HCT116 (cell line): ENCODE results near the gene CYP11A1. TPM values are rescaled to one million over a fixed set of nuclear protein-coding genes. Genes with fewer than 3 reads are reported as not detected.

Source experiments
- ATAC-seq: fragments of 200-7000 bp; cut with Tn5 transposase; 2 replicates; pipeline ENCODE4 v1.9.1; 2020; ENCODE audit warnings: mild to moderate bottlenecking, moderate library complexity
- BruUV-seq: library from RNA; stranded (reverse); fragments of 400-500 nt; replicated peaks from 2 replicates; lab custom pipeline; 2021; lab: Mats Ljungman, UMichigan
- CTCF ChIA-PET: fragments of 300-600 bp; sonication (Branson Sonifier 250); formaldehyde crosslinking; loops from one replicate; lab custom pipeline; 2021; ENCODE audit warnings: antibody characterized with exemption; lab: Charles Lee
- POLR2A ChIA-PET: fragments of 300-600, 350-600 bp; sonication (Branson Sonifier 250); formaldehyde crosslinking; loops from one replicate; lab custom pipeline; 2021; ENCODE audit warnings: antibody characterized with exemption; lab: Charles Lee
- RAD21 ChIA-PET, 2 experiments: fragments of 300-600 bp; sonication (Branson Sonifier 250); formaldehyde crosslinking; loops; one replicate each; lab custom pipeline; 2023; ENCODE audit warnings: low total read pairs in 2 of 2; ENCODE audit not compliant: uncharacterized antibody in 2 of 2, unreplicated experiment in 2 of 2, low non-redundant PET in 1 of 2; lab: Charles Lee
- DNase-seq: peaks from one replicate; pipeline ENCODE4 v3.0.0-alpha.2; 2010; ENCODE audit warnings: low read depth, low spot score
- H2AFZ ChIP-seq: fragments of 200-600 bp; shearing (Covaris generic), sonication (generic); 2 replicates; pipeline ENCODE4 v1.6.1; 2017; ENCODE audit warnings: low read depth, mixed run types, mixed read lengths, antibody characterized with exemption, low read length; ENCODE audit not compliant: poor library complexity, severe bottlenecking
- H3K27ac ChIP-seq: 2 replicates; pipeline ENCODE4 v1.5.1; 2012; ENCODE audit warnings: low read depth, low read length
- H3K27me3 ChIP-seq: fragments of 200-600 bp; sonication (generic); 2 replicates; pipeline ENCODE4 v1.6.1; 2016; ENCODE audit warnings: mixed run types, low read length, mixed read lengths; ENCODE audit not compliant: insufficient read depth
- H3K36me3 ChIP-seq, 2 experiments: fragments of 200-500 bp in 1 of 2; fragments of 200-600 bp in 1 of 2; sonication (Bioruptor generic) in 1 of 2; sonication (generic) in 1 of 2; 2 replicates each; pipeline versions ENCODE4 v1.5.1 to v1.6.1; 2014 to 2016; ENCODE audit warnings: low read length in 2 of 2, inconsistent platforms in 1 of 2, mixed read lengths in 1 of 2, mixed run types in 1 of 2; ENCODE audit not compliant: insufficient read depth in 2 of 2, control insufficient read depth in 1 of 2
- H3K4me1 ChIP-seq, 2 experiments: fragments of 200-600 bp in 1 of 2; sonication (generic) in 1 of 2; 2 replicates each; pipeline versions ENCODE4 v1.5.1 to v1.6.1; 2012 to 2017; ENCODE audit warnings: low read length in 2 of 2, inconsistent platforms in 1 of 2, mild to moderate bottlenecking in 1 of 2, mixed read lengths in 1 of 2, mixed run types in 1 of 2, moderate library complexity in 1 of 2; ENCODE audit not compliant: insufficient read depth in 2 of 2, control insufficient read depth in 1 of 2
- H3K4me2 ChIP-seq: fragments of 200-600 bp; sonication (generic); 2 replicates; pipeline ENCODE4 v1.6.1; 2017; ENCODE audit warnings: mixed run types, low read length, mixed read lengths
- H3K4me3 ChIP-seq, 2 experiments: fragments of 200-600 bp in 1 of 2; sonication (generic) in 1 of 2; replicated peaks in 1 of 2; 2 replicates each; pipeline ENCODE4 v1.5.1; 2011 to 2016; ENCODE audit warnings: low read length in 2 of 2, control low read depth in 1 of 2, low read depth in 1 of 2, mild to moderate bottlenecking in 1 of 2, mixed read lengths in 1 of 2, mixed run types in 1 of 2
- H3K79me2 ChIP-seq: fragments of 200-600 bp; sonication (generic); 2 replicates; pipeline ENCODE4 v1.6.1; 2017; ENCODE audit warnings: mild to moderate bottlenecking, mixed run types, low read length, moderate library complexity, mixed read lengths; ENCODE audit not compliant: insufficient read depth
- H3K9ac ChIP-seq: fragments of 200-600 bp; sonication (generic); 2 replicates; pipeline ENCODE4 v1.6.1; 2016; ENCODE audit warnings: low read length, mixed read lengths
- H3K9me2 ChIP-seq: fragments of 200-600 bp; sonication (generic), shearing (Covaris generic); 2 replicates; pipeline ENCODE4 v1.6.1; 2017; ENCODE audit warnings: mixed run types, mild to moderate bottlenecking, moderate library complexity; ENCODE audit not compliant: insufficient read depth
- H3K9me3 ChIP-seq, 2 experiments: fragments of 200-500 bp in 1 of 2; fragments of 200-600 bp in 1 of 2; sonication (Bioruptor generic) in 1 of 2; sonication (generic) in 1 of 2; 2 replicates each; pipeline ENCODE4 v1.6.1; 2014 to 2017; ENCODE audit warnings: low read length in 2 of 2, mixed read lengths in 2 of 2, inconsistent platforms in 1 of 2, low read depth in 1 of 2, mild to moderate bottlenecking in 1 of 2, mixed run types in 1 of 2, moderate library complexity in 1 of 2; ENCODE audit not compliant: control insufficient read depth in 1 of 2, insufficient read depth in 1 of 2
- H4K20me1 ChIP-seq: fragments of 200-600 bp; sonication (generic), shearing (Covaris generic); 2 replicates; pipeline ENCODE4 v1.6.1; 2017; ENCODE audit warnings: mixed run types, mild to moderate bottlenecking, moderate library complexity; ENCODE audit not compliant: insufficient read depth
- CEBPB ChIP-seq: IDR thresholded peaks from 2 replicates; pipeline ENCODE4 v1.6.1; 2012; ENCODE audit warnings: low read depth
- EGR1 ChIP-seq: IDR thresholded peaks from 2 replicates; pipeline ENCODE4 v1.6.1; 2012; ENCODE audit warnings: low read depth
- ELF1 ChIP-seq: IDR thresholded peaks from 2 replicates; pipeline ENCODE4 v1.6.1; 2012; ENCODE audit warnings: low read depth, borderline replicate concordance
- EZH2 ChIP-seq: fragments of 200-600 bp; sonication (generic); IDR thresholded peaks from 2 replicates; pipeline ENCODE4 v1.6.1; 2017; ENCODE audit warnings: antibody characterized with exemption, mixed run types
- EZH2phosphoT487 ChIP-seq: fragments of 200-600 bp; IDR thresholded peaks from 2 replicates; pipeline ENCODE4 v1.6.1; 2018; ENCODE audit warnings: antibody characterized with exemption, borderline replicate concordance
- JUND ChIP-seq: IDR thresholded peaks from 2 replicates; pipeline ENCODE4 v1.6.1; 2012
- POLR2A ChIP-seq: IDR thresholded peaks from 2 replicates; pipeline ENCODE4 v1.7.0; 2011; ENCODE audit warnings: borderline replicate concordance; ENCODE audit not compliant: insufficient read depth, insufficient read length; ENCODE audit errors: extremely low read depth
- POLR2AphosphoS5 ChIP-seq: IDR thresholded peaks from 2 replicates; pipeline ENCODE4 v1.6.1; 2011; ENCODE audit warnings: mild to moderate bottlenecking, low read depth, low read length, moderate library complexity
- SIN3A ChIP-seq: IDR thresholded peaks from 2 replicates; pipeline ENCODE4 v1.6.1; 2012; ENCODE audit warnings: low read depth
- SP1 ChIP-seq: IDR thresholded peaks from 2 replicates; pipeline ENCODE4 v1.6.1; 2012; ENCODE audit warnings: low read depth
- TCF7L2 ChIP-seq: IDR thresholded peaks from 2 replicates; pipeline ENCODE4 v1.7.0; 2011; ENCODE audit warnings: borderline replicate concordance, inconsistent platforms; ENCODE audit not compliant: insufficient read depth, insufficient read length; ENCODE audit errors: extremely low read depth
- YY1 ChIP-seq: IDR thresholded peaks from 2 replicates; pipeline ENCODE4 v1.6.1; 2011; ENCODE audit warnings: low read length, low read depth, moderate library complexity, mild to moderate bottlenecking; ENCODE audit not compliant: insufficient replicate concordance; ENCODE audit errors: extremely low read depth
- ZFX ChIP-seq: fragments of 450-650 bp; IDR thresholded peaks from 2 replicates; pipeline ENCODE4 v1.6.1; 2017
- intact Hi-C: fragments of 100-400 bp; cut with micrococcal nuclease; formaldehyde crosslinking; loops from 2 replicates; pipeline ENCODE4 v1.10.0; 2022
- total RNA-seq: library from RNA; stranded (reverse); gene quantifications from one replicate; pipeline ENCODE4 v1.2.1, GENCODE V29; 2021; ENCODE audit not compliant: unreplicated experiment
- TF ChIP-seq, protein P1 (sequence below): IDR thresholded peaks from 2 replicates; pipeline ENCODE4 v1.6.1; 2012; ENCODE audit warnings: low read depth
- TF ChIP-seq, protein P2 (sequence below): IDR thresholded peaks from 2 replicates; pipeline ENCODE4 v1.6.1; 2012
- TF ChIP-seq, protein P3 (sequence below): IDR thresholded peaks from 2 replicates; pipeline ENCODE4 v1.6.1; 2012
- TF ChIP-seq, protein P4 (sequence below), 3 experiments: fragments of 200-600 bp in 1 of 3; sonication (generic) in 1 of 3; IDR thresholded peaks in 2 of 3; conservative IDR thresholded peaks in 1 of 3; 2 replicates each; pipeline ENCODE4 v1.5.1; 2012 to 2017; ENCODE audit warnings: low read depth in 2 of 3, low read length in 2 of 3, antibody characterized with exemption in 1 of 3, borderline replicate concordance in 1 of 3, control low read depth in 1 of 3, mild to moderate bottlenecking in 1 of 3, mixed read lengths in 1 of 3, mixed run types in 1 of 3, moderate library complexity in 1 of 3; ENCODE audit not compliant: insufficient read depth in 1 of 3

The CYP11A1 gene
- total RNA-seq, 1 experiment from 2014 or later: 0.57 TPM

DNA sequence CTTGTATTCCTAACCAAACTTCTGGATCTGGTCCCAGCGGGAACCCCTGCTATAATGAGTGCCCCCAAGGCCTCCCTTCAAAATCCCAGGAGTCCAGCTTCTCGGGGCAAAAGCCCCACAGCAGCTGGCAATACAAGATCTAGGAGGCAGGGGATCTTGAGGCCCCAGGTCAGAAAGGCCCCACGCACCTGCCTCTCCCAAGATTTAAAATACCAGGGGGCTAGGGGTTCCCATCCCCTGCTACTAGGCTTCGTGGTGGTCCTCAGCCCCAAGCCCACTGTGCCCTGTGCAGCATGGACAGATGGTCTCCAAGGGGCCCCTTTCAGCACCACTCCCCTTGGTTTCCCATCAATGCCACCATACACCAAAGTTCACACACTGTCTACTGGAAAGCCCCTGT lies 15.8 kb upstream of the CYP11A1 start:
- Histone ChIP-seq H3K27me3 (no peaks in the 10 kb centered on the region), H3K9ac (peak overlapping the region; percentile 28; the same call in 1 of the 2 replicates)
- DNase-seq: no peak
- intact Hi-C loops: loop anchor here (2.0 kb wide), 1 partner anchor 108 kb away; no protein-coding TSS in a partner anchor
- POLR2A ChIA-PET: interaction anchor here (1.2 to 2.1 kb wide), 3 partner anchors 18 to 58 kb away, joined by 3 to 9 read pairs (median 4); no protein-coding TSS in a partner anchor
- TF ChIP-seq EZH2 (no peak), SP1 (no peak), YY1 (no peak), CEBPB (no peak), ZFX (no peak), ELF1 (no peak), TCF7L2 (no peak), JUND (no peak), EZH2phosphoT487 (no peak), POLR2AphosphoS5 (no peak), SIN3A (no peak), EGR1 (no peak), POLR2A (no peak)
- TF ChIP-seq, protein P1, sequence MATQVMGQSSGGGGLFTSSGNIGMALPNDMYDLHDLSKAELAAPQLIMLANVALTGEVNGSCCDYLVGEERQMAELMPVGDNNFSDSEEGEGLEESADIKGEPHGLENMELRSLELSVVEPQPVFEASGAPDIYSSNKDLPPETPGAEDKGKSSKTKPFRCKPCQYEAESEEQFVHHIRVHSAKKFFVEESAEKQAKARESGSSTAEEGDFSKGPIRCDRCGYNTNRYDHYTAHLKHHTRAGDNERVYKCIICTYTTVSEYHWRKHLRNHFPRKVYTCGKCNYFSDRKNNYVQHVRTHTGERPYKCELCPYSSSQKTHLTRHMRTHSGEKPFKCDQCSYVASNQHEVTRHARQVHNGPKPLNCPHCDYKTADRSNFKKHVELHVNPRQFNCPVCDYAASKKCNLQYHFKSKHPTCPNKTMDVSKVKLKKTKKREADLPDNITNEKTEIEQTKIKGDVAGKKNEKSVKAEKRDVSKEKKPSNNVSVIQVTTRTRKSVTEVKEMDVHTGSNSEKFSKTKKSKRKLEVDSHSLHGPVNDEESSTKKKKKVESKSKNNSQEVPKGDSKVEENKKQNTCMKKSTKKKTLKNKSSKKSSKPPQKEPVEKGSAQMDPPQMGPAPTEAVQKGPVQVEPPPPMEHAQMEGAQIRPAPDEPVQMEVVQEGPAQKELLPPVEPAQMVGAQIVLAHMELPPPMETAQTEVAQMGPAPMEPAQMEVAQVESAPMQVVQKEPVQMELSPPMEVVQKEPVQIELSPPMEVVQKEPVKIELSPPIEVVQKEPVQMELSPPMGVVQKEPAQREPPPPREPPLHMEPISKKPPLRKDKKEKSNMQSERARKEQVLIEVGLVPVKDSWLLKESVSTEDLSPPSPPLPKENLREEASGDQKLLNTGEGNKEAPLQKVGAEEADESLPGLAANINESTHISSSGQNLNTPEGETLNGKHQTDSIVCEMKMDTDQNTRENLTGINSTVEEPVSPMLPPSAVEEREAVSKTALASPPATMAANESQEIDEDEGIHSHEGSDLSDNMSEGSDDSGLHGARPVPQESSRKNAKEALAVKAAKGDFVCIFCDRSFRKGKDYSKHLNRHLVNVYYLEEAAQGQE: no peak
- TF ChIP-seq, protein P2, sequence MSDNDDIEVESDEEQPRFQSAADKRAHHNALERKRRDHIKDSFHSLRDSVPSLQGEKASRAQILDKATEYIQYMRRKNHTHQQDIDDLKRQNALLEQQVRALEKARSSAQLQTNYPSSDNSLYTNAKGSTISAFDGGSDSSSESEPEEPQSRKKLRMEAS: no peak
- TF ChIP-seq, protein P3, sequence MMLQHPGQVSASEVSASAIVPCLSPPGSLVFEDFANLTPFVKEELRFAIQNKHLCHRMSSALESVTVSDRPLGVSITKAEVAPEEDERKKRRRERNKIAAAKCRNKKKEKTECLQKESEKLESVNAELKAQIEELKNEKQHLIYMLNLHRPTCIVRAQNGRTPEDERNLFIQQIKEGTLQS: no peak
- TF ChIP-seq, protein P4, sequence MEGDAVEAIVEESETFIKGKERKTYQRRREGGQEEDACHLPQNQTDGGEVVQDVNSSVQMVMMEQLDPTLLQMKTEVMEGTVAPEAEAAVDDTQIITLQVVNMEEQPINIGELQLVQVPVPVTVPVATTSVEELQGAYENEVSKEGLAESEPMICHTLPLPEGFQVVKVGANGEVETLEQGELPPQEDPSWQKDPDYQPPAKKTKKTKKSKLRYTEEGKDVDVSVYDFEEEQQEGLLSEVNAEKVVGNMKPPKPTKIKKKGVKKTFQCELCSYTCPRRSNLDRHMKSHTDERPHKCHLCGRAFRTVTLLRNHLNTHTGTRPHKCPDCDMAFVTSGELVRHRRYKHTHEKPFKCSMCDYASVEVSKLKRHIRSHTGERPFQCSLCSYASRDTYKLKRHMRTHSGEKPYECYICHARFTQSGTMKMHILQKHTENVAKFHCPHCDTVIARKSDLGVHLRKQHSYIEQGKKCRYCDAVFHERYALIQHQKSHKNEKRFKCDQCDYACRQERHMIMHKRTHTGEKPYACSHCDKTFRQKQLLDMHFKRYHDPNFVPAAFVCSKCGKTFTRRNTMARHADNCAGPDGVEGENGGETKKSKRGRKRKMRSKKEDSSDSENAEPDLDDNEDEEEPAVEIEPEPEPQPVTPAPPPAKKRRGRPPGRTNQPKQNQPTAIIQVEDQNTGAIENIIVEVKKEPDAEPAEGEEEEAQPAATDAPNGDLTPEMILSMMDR (IDR thresholded peaks at IDR 0.05 in 2 of 3, conservative IDR thresholded peaks at IDR 0.05 in 1 of 3; ENCODE audit: borderline replicate concordance in 1 of 3, insufficient read depth in 1 of 3, low read depth in 2 of 3, low read length in 2 of 3): no peak
- TF ChIP-seq, all 23 proteins: peak for 0
- RAD21 ChIA-PET: interaction anchor here (1.3 to 1.7 kb wide), 2 partner anchors 55 to 56 kb away, joined by 13 to 15 read pairs; no protein-coding TSS in a partner anchor
- Histone ChIP-seq H2AFZ (no peak overlapping the region), H3K4me3 (no peak overlapping the region), H3K27ac (no peak overlapping the region), H3K36me3 (no peaks in the 10 kb centered on the region), H3K4me1 (peaks cover 22 to 80% of the 10 kb centered on the region in 2 experiments), H3K9me2 (no peaks in the 10 kb centered on the region), H4K20me1 (no peaks in the 10 kb centered on the region), H3K9me3 (no peaks in the 10 kb centered on the region), H3K79me2 (no peaks in the 10 kb centered on the region), H3K4me2 (peak overlapping the region; percentile 46)
- BruUV-seq: no TSS peak
- ATAC-seq: no peak
- CTCF ChIA-PET: interaction anchor here (1.0 to 6.3 kb wide), 6 partner anchors 51 to 386 kb away, joined by 3 to 83 read pairs (median 4); no protein-coding TSS in a partner anchor
